Cardiac fibroblast (primary cell): Measurements from ENCODE around the gene SGMS2.
A peak's percentile ranks its signal among the peaks of the same experiment; 100 is the strongest.

Source experiments
- DNase-seq, 2 donors: peaks; one replicate each; pipeline versions ENCODE4 v3.0.0 to v3.0.0-alpha.2; 2010; ENCODE audit warnings: low read depth in 2 of 2
- H3K4me3 ChIP-seq, 2 donors: replicated peaks in 1 of 2; 1 replicate in 1 of 2; 2 replicates in 1 of 2; pipeline ENCODE4 v1.5.1; 2011; ENCODE audit warnings: low read depth in 2 of 2, low read length in 2 of 2, mild to moderate bottlenecking in 2 of 2, moderate library complexity in 1 of 2
- TF ChIP-seq, protein P1 (sequence below): IDR thresholded peaks from one replicate; pipeline ENCODE4 v1.5.1; 2011; ENCODE audit warnings: low read depth, mild to moderate bottlenecking, low read length, inconsistent platforms

Gene SGMS2

DNA sequence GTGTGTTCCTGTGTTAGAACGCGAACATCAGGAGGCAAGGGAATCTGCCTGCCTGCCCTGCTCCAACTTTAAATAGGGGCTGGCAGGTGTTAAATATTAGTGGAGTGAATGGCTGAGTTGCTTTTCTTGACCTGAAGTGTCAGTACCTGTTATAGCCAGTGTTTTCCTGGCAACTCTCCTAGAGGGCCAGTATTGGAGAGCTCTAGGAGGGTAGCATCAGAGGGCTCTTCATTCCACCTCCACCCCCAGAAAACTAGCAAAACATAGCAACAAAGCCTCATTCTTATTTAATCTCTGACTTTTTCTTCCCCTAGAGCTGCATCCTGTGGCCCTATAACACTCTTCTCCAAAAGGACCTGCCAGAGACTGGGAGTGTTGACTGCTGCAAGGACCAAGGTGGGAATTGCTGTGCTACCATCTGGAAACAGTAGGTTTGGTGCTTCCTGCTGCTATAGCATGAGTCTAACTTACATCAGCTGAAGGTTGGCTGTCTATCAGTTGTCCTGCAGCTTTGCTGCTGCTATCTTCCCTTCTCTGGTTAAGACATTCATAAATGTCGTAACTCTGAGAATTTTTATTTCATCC lies 33.5 kb downstream of the SGMS2 start:
- TF ChIP-seq, protein P1, sequence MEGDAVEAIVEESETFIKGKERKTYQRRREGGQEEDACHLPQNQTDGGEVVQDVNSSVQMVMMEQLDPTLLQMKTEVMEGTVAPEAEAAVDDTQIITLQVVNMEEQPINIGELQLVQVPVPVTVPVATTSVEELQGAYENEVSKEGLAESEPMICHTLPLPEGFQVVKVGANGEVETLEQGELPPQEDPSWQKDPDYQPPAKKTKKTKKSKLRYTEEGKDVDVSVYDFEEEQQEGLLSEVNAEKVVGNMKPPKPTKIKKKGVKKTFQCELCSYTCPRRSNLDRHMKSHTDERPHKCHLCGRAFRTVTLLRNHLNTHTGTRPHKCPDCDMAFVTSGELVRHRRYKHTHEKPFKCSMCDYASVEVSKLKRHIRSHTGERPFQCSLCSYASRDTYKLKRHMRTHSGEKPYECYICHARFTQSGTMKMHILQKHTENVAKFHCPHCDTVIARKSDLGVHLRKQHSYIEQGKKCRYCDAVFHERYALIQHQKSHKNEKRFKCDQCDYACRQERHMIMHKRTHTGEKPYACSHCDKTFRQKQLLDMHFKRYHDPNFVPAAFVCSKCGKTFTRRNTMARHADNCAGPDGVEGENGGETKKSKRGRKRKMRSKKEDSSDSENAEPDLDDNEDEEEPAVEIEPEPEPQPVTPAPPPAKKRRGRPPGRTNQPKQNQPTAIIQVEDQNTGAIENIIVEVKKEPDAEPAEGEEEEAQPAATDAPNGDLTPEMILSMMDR = no peak
- H3K4me3 ChIP-seq = no peak overlapping the region
- DNase-seq = no peak

DNA sequence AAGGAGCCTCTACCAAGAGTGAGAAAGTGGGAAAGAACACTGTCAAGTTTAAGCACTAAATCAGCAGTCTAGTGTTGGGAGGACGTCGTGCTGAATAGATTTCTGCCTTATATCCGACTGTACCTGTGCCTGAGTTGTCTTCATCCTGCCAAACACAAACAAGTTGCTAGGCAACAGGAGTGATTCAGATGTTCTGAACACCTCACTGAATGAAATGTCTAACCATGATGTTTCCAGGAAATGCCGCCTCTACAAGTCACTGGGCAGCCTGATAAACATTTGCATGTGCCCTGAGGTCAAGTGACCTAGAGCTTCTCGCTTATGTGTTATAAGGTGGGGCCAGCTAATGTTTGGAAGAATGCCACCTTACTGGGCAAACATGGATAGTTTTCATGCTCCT lies 37.9 kb downstream of the SGMS2 start:
- TF ChIP-seq, protein P1 = no peak
- DNase-seq = peak; percentile 84 to 97
- H3K4me3 ChIP-seq = no peak overlapping the region

DNA sequence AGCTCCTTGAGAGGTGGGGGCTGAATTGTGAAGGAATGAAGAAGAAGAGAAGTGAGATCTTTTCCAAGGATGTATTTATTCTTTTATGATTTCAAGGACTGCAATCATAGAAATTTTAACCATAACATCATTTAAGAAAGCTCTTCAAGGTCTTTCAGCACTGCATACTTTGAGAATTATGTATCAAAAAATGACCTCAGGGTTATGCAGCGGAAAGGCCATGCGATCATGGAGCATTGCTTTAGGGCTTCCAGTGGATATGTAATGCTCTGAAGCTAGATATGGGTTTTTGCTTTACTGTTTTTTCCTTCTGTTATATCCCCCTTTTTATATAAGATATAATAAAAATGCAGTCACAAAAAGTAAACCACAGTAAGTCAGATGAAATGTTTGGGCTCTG lies 38.7 kb downstream of the SGMS2 start:
- TF ChIP-seq, protein P1 = no peak
- H3K4me3 ChIP-seq = no peak overlapping the region
- peak in 1 of 2 donors; percentile 64 for DNase-seq

DNA sequence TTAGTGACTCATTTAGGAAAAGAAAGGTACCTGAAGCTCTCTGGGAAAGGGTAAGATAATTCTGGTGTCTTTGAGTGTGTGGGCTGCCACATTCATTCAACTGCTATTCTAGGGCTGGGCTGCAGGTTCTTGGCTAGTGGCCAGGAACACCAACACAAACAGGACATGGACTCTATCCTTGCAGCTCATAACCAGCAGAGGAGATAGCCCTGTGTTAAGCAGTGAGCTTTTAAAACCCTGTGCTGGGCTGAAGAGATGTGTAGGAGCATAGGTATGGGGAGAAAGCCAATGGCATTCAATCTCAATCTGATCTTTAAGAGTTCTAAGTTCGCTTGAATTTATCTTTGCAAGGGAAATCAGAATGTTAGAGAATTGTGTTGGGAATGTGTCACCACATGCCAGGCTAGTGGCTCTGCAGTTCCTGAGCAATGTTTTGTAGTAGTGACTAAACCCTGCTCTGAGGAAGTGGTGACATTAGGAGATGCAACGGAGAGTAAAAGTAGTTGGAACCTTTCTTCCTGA lies 39.2 kb downstream of the SGMS2 start:
- H3K4me3 ChIP-seq = no peak overlapping the region
- TF ChIP-seq, protein P1 = no peak
- peak; percentile 58 to 73 for DNase-seq

DNA sequence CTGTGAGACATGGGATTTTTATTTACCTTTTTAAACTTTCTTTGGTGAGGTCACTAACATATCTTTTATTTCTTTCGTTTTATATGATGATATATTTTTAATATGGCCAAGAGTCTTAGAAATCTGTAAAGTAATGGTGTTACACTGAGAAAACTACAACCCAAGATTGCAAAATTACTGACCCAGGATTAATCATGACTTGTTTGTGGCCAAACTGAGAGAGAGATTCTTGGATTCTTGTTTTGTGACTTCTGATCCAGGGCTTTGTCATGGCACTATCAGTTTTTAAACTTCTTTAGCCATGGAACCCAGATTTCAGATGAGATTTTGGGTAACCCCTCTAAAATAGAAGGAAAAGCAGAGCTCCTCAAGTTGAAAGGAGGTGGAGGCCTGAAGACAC lies 42.0 kb downstream of the SGMS2 start:
- H3K4me3 ChIP-seq = no peak overlapping the region
- TF ChIP-seq, protein P1 = no peak
- DNase-seq = peak in 1 of 2 donors; percentile 61

DNA sequence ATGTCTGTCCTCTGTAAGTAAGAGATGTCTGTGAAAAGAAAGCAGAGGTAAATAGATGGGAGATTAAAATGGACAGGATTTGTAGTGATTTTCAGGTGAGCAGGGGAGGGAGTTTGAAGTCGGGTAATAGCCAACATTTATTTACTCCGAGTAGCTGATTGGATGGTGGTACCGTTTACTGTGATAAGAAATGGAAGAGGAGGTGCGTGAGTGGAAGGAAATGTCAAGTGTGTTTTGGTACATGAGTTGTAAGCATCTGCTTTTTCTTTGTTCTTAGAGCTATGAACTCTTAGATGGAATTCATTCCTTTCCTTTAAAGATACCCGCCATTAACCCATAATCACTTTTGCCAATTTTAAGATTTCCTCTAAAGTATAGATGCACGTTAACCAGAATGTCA lies 45.5 kb downstream of the SGMS2 start:
- TF ChIP-seq, protein P1 = no peak
- H3K4me3 ChIP-seq = no peak overlapping the region
- no peak for DNase-seq
